K562 (cell line): ENCODE results near the gene TRIM24. TPM values are rescaled to one million over a fixed set of nuclear protein-coding genes. Genes with fewer than 3 reads are reported as not detected.

Experiments
- ARNT ChIP-seq, 2 experiments: fragments of 450-650 bp; IDR thresholded peaks; 2 replicates each; pipeline ENCODE4 v1.6.1; 2016; ENCODE audit warnings: mild to moderate bottlenecking in 1 of 2
- ATF6 ChIP-seq: sonication (generic); formaldehyde crosslinking; IDR thresholded peaks from 2 replicates; pipeline ENCODE4 v1.4.0; 2020; ENCODE audit warnings: mild to moderate bottlenecking, missing genetic modification reagents
- BCL6 ChIP-seq: fragments of 250-450 bp; sonication (Bioruptor Pico); IDR thresholded peaks from 2 replicates; pipeline ENCODE4 v1.4.0; 2020
- CSDE1 ChIP-seq, 2 experiments: fragments of 450-650 bp; IDR thresholded peaks; 2 replicates each; pipeline ENCODE4 v1.6.1; 2016; ENCODE audit warnings: mild to moderate bottlenecking in 1 of 2
- DIDO1 ChIP-seq: fragments of 450-650 bp; IDR thresholded peaks from 2 replicates; pipeline ENCODE4 v1.6.1; 2016; ENCODE audit warnings: low read depth, missing biosample characterization, missing genetic modification characterization
- E2F6 ChIP-seq, 2 experiments: IDR thresholded peaks; 2 replicates each; pipeline ENCODE4 v1.6.1; 2011; ENCODE audit warnings: borderline replicate concordance in 1 of 2, control low read depth in 1 of 2, low read depth in 1 of 2, low read length in 1 of 2, mild to moderate bottlenecking in 1 of 2, mixed read lengths in 1 of 2, moderate library complexity in 1 of 2; ENCODE audit not compliant: insufficient read depth in 1 of 2, insufficient read length in 1 of 2, poor library complexity in 1 of 2, severe bottlenecking in 1 of 2; ENCODE audit errors: extremely low read depth in 1 of 2
- HMG20A ChIP-seq: fragments of 450-650 bp; formaldehyde crosslinking; conservative IDR thresholded peaks from 2 replicates; pipeline ENCODE4 v1.4.0; 2020; ENCODE audit warnings: mild to moderate bottlenecking, mixed read lengths
- HMG20B ChIP-seq: fragments of 250-450 bp; sonication (Bioruptor Pico); IDR thresholded peaks from 2 replicates; pipeline ENCODE4 v1.5.0; 2021; ENCODE audit warnings: mild to moderate bottlenecking
- MCM7 ChIP-seq, 2 experiments: fragments of 450-650 bp; IDR thresholded peaks; 2 replicates each; pipeline ENCODE4 v1.6.1; 2016 to 2018
- MED1 ChIP-seq: sonication (generic); formaldehyde crosslinking; IDR thresholded peaks from 2 replicates; pipeline ENCODE4 v1.8.1; 2023; ENCODE audit warnings: missing genetic modification reagents, borderline replicate concordance
- MLX ChIP-seq, 2 experiments: fragments of 450-650 bp in 1 of 2; sonication (generic) in 1 of 2; formaldehyde crosslinking; conservative IDR thresholded peaks; 2 replicates each; pipeline versions ENCODE4 v1.4.0 to v1.8.1; 2020 to 2022; ENCODE audit warnings: mild to moderate bottlenecking in 1 of 2, missing genetic modification reagents in 1 of 2
- NCOR1 ChIP-seq: fragments of 450-650 bp; IDR thresholded peaks from 2 replicates; pipeline ENCODE4 v1.6.1; 2016; ENCODE audit warnings: mild to moderate bottlenecking, moderate library complexity
- OTX1 ChIP-seq: fragments of 450-650 bp; formaldehyde crosslinking; IDR thresholded peaks from 2 replicates; pipeline ENCODE4 v1.4.0; 2022; ENCODE audit warnings: mild to moderate bottlenecking
- POLR2B ChIP-seq: fragments of 450-650 bp; IDR thresholded peaks from 2 replicates; pipeline ENCODE4 v1.6.1; 2018; ENCODE audit warnings: low read depth; ENCODE audit not compliant: partially characterized antibody
- RAD51 ChIP-seq: fragments of 450-650 bp; IDR thresholded peaks from 2 replicates; pipeline ENCODE4 v1.7.1; 2016; ENCODE audit warnings: low read depth, mild to moderate bottlenecking, borderline replicate concordance
- XRCC4 ChIP-seq: IDR thresholded peaks from one replicate; pipeline ENCODE4 v1.6.1; 2011; ENCODE audit not compliant: insufficient read depth, insufficient read length; ENCODE audit errors: extremely low read depth
- ZBTB26 ChIP-seq: fragments of 450-650 bp; formaldehyde crosslinking; IDR thresholded peaks from 2 replicates; pipeline ENCODE4 v1.4.0; 2022; ENCODE audit warnings: missing genetic modification characterization
- ZEB2 ChIP-seq: fragments of 450-650 bp; IDR thresholded peaks from 2 replicates; pipeline ENCODE4 v1.6.1; 2016
- ZFP30 ChIP-seq: fragments of 250-450 bp; sonication (Bioruptor Pico); IDR thresholded peaks from 2 replicates; pipeline ENCODE4 v1.8.0; 2022; ENCODE audit warnings: moderate library complexity, mild to moderate bottlenecking, inconsistent platforms, borderline replicate concordance
- ZFPM2 ChIP-seq: fragments of 250-450 bp; sonication (Bioruptor Pico); IDR thresholded peaks from 2 replicates; pipeline ENCODE4 v1.5.1; 2022; ENCODE audit warnings: mild to moderate bottlenecking
- ZNF311 ChIP-seq: fragments of 250-450 bp; sonication (Bioruptor Pico); IDR thresholded peaks from 2 replicates; pipeline ENCODE4 v1.4.0; 2020; ENCODE audit warnings: mild to moderate bottlenecking, moderate library complexity
- ZNF408 ChIP-seq: fragments of 250-450 bp; sonication (Bioruptor Pico); IDR thresholded peaks from 2 replicates; pipeline ENCODE4 v1.4.0; 2020; ENCODE audit warnings: low read depth, mild to moderate bottlenecking, moderate library complexity
- polyA plus RNA-seq, 8 experiments: library from polyadenylated mRNA; depleted of rRNA in 4 of 8; stranded (reverse) in 5 of 8; unstranded in 3 of 8; fragments of >200 nt; fragmentation: Nextera tagmentation in 2 of 8; fragmentation: Illumina TruSeq in 1 of 8; extraction: Ambion mirVana in 2 of 8; extraction: Trizol in 1 of 8; gene quantifications; 2 replicates each; pipeline versions ENCODE4 v1.2.1 to v1.2.3, GENCODE V29; 2011 to 2014; ENCODE audit warnings: inconsistent platforms in 1 of 8, missing spikeins in 1 of 8
- total RNA-seq, 7 experiments: library from RNA; depleted of rRNA in 6 of 7; stranded (reverse); fragments of >200 nt in 6 of 7; fragmentation: Illumina TruSeq in 2 of 7; extraction: Trizol in 2 of 7; gene quantifications; 2 replicates each; pipeline versions ENCODE4 v1.2.1 to v1.2.3, GENCODE V29; 2011 to 2021; ENCODE audit warnings: low replicate concordance in 1 of 7

TRIM24 gene
- total and polyA plus RNA-seq, 9 of the 15 experiments (the other 6 are each of a cell fraction or from before 2014, with no cell fraction given), result 13.4 to 74.0 (median 41.7) TPM

- TF ChIP-seq E2F6 (IDR thresholded peaks at IDR 0.05; ENCODE audit: borderline replicate concordance in 1 of 2, extremely low read depth in 1 of 2, insufficient read depth in 1 of 2, insufficient read length in 1 of 2, low read depth in 1 of 2, low read length in 1 of 2, poor library complexity in 1 of 2, severe bottlenecking in 1 of 2) (no peak), ZFP30 (CRISPR knock-in tag) (no peak), RAD51 (no peak), OTX1 (CRISPR knock-in tag) (no peak), ZNF408 (no peak), XRCC4 (no peak), HMG20B (CRISPR knock-in tag) (no peak), HMG20A (no peak), ZBTB26 (CRISPR knock-in tag) (no peak), BCL6 (CRISPR knock-in tag) (no peak), ARNT (IDR thresholded peaks at IDR 0.05) (no peak), ZEB2 (peak; percentile 54), NCOR1 (no peak), MED1 (CRISPR knock-in tag) (no peak), DIDO1 (tag) (no peak), ZNF311 (CRISPR knock-in tag) (no peak), CSDE1 (IDR thresholded peaks at IDR 0.05) (no peak), ATF6 (no peak), MCM7 (IDR thresholded peaks at IDR 0.05) (no peak), POLR2B (no peak), MLX (CRISPR knock-in tag; conservative IDR thresholded peaks at IDR 0.05) (no peak), ZFPM2 (no peak)
Observed at GRCh38 chr7:138435231-138435919, 24.7 kb upstream of the TRIM24 start (continued).
